GM12801 (cell line): ENCODE measurements around the gene CCDC127.

ENCODE experiments used
- TF ChIP-seq, protein P1 (sequence below): IDR thresholded peaks from one replicate; pipeline ENCODE4 v1.5.1; 2011; ENCODE audit warnings: control low read depth; ENCODE audit not compliant: insufficient read length; ENCODE audit errors: extremely low read depth

CCDC127 gene

DNA sequence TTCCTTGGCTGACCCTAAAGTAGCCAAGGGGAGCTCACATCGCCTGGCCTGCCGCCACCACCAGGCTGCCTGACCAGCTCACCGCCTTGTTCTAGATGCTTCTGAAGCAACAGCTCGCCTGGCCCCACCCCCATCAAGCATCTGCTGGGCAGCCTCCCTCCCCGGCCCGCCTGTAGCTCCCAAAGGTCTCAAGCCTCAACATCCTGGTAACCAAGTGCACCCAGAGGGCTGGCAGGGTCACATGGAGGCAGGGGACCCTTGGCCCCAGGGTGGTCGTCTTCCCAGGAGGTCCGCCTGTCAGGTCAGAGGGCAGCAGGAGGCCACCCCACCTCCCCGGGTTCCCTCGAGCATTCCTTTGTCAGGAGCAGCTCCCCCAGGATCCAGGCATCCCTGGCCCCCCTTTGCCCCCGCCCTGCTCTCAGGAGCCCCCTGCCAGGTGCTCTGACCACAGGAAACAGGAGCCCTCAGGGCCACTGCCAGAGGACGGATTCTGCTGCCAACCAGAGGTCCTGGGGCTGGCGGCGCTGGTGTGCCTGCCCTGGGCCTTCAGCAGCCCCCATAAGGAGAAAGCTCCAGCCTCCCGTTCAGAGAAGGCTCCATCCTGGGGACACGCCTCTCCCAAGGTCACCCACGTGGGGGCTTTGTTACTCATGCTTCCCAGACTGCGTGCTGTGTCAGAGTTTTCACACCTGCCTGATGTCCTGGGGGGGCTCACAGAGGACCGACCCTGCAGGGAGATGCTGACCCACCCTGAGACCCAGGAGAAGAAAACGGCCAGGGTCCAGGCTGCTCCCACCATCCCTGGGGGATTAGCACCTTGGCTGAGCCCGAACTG lies 30.1 kb downstream of the CCDC127 start:
- TF ChIP-seq, protein P1, sequence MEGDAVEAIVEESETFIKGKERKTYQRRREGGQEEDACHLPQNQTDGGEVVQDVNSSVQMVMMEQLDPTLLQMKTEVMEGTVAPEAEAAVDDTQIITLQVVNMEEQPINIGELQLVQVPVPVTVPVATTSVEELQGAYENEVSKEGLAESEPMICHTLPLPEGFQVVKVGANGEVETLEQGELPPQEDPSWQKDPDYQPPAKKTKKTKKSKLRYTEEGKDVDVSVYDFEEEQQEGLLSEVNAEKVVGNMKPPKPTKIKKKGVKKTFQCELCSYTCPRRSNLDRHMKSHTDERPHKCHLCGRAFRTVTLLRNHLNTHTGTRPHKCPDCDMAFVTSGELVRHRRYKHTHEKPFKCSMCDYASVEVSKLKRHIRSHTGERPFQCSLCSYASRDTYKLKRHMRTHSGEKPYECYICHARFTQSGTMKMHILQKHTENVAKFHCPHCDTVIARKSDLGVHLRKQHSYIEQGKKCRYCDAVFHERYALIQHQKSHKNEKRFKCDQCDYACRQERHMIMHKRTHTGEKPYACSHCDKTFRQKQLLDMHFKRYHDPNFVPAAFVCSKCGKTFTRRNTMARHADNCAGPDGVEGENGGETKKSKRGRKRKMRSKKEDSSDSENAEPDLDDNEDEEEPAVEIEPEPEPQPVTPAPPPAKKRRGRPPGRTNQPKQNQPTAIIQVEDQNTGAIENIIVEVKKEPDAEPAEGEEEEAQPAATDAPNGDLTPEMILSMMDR, result no peak

GRCh38 chr5:187042-187431 lies 30.9 kb downstream of the CCDC127 start:
- TF ChIP-seq, protein P1, result no peak

DNA sequence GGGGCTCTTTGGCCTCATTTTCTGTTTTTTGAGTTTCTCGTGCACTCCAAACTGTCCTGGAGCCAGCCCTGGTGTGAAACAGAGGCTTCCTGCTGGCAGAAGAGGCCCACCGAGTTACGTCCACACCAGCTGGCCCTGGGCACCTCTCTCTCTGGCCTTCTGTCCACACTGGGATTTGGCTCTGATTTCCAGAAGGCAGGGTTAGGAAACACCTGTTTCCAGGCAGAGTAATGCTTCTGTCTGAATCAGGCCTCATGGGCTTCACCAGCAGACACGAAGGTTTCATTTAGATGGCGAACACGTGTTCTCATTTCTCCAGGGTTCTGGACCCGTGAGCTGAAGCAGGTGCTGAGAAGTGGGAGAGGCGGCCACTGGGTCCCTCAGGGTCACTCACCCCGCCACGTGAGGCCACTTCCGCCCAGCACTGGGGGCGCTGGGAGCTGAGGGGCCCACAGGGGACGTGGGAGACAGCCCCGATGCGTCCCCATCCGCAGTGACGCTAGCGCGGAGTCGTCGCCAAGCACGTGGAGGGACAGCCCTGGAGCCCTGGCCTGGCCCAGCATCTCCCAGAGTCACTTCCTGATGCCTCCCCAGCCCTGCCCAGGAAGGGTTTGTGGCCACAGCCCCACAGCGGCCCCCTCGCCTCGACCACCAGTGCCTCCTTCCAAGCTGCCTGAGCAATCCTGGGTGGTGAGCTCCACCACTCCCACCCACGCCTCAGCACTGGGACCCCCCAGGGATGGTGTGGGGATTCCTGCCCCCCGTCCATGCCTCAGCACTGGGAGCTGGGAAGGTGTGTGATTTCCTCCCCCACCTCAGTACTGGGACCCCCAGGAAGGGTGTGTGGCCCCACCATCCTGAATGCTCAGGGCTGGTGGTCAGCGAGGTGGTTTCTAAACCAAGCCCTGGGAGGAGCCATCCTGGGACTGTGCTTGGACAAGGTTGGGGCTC lies 31.6 kb downstream of the CCDC127 start:
- TF ChIP-seq, protein P1, result no peak

DNA sequence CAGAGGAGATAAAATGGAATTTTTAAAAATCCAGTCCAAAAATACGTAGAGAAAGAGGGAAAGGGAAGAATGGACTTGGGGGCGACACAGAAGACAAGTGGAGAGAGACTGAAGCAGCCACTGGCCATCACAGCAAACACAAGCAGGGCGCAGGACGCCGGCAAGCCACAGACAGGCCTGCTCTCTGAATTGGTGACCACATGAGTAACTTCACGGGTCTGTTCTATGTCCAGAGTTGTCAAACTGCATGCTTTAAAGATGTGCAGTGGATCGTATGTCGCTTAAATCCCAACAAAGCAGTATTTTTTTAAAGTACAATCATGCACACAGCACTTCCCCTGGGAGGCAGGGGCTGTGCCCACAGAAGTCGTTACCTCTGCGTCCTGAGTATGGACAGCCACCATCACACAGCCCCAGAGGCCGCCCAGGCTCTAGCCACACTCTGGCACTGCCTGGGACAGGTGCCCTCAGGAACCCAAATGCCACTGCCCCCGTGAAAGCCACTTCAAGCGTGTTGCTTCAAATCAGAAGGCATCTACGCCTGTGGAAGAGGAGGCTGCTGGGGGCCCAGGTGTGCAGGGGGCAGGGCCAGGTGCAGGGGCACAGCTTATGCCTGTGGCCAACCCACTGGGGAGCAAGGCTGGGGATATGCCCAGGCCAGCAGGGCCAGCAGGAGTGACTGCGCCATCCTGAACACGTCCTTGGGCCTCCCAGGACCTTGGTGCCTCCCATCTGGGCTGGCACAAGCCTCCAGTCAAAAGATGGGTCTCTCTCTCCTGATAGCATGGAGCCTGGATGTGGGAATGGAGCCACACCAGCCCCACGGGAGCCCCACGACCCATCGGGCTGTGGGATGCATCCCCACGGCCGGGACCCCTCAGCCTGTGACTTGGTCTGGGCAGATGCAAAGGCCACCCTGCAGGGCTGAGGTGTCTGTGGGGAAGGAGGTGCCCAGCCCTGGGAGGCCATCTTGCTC lies 32.6 kb downstream of the CCDC127 start:
- TF ChIP-seq, protein P1, result no peak

GRCh38 chr5:184471-184870 lies 33.5 kb downstream of the CCDC127 start:
- TF ChIP-seq, protein P1, result no peak

DNA sequence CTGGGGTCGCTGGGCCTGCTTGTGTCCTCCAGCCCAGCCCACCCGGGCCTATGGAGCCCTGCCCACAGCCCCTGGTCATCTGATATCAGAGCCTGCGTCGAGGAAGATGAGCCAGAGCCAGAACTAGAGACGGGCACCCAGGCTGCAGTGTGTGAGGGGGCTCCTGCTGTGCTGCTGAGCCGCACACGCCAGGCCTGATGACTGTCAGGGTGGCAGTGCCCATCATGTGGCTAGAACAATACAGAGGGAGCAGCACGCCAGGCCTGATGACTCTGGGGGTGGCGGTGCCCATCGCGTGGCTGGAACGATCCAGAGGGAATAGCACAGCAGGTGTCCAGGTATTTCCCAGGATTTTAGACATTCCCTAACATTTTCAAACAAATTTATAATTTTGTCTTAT lies 35.8 kb downstream of the CCDC127 start:
- TF ChIP-seq, protein P1, result no peak
